Liver (tissue), 3 donors: ENCODE measurements around the gene WFS1.

ENCODE experiments used
- ATF3 ChIP-seq: IDR thresholded peaks from 2 replicates; pipeline ENCODE4 v1.6.1; 2016; ENCODE audit warnings: antibody characterized with exemption
- CTCF ChIP-seq: fragments of 150-350 bp; IDR thresholded peaks from 2 replicates; pipeline ENCODE4 v1.5.1; 2017; ENCODE audit warnings: improper control_type of control experiment, low read depth, low read length; ENCODE audit not compliant: missing input control
- HNF4A ChIP-seq, 2 donors: conservative IDR thresholded peaks; 2 replicates each; pipeline ENCODE4 v1.6.1; 2016; ENCODE audit warnings: antibody characterized with exemption in 2 of 2, mild to moderate bottlenecking in 2 of 2
- JUND ChIP-seq, 2 donors: IDR thresholded peaks; 2 replicates each; pipeline ENCODE4 v1.6.1; 2016; ENCODE audit warnings: antibody characterized with exemption in 2 of 2
- RAD21 ChIP-seq, 2 donors: IDR thresholded peaks; 2 replicates each; pipeline ENCODE4 v1.6.1; 2016; ENCODE audit warnings: antibody characterized with exemption in 2 of 2, mild to moderate bottlenecking in 2 of 2
- REST ChIP-seq: IDR thresholded peaks from 2 replicates; pipeline ENCODE4 v1.6.1; 2016; ENCODE audit warnings: antibody characterized with exemption, mild to moderate bottlenecking
- RXRA ChIP-seq, 2 donors: IDR thresholded peaks; 2 replicates each; pipeline ENCODE4 v1.6.1; 2017 to 2018; ENCODE audit warnings: antibody characterized with exemption in 2 of 2, mild to moderate bottlenecking in 1 of 2
- SP1 ChIP-seq: IDR thresholded peaks from 2 replicates; pipeline ENCODE4 v1.6.1; 2018; ENCODE audit warnings: antibody characterized with exemption, mild to moderate bottlenecking
- TAF1 ChIP-seq: conservative IDR thresholded peaks from 2 replicates; pipeline ENCODE4 v1.6.1; 2016; ENCODE audit warnings: antibody characterized with exemption, mild to moderate bottlenecking
- YY1 ChIP-seq: IDR thresholded peaks from 2 replicates; pipeline ENCODE4 v1.6.1; 2016; ENCODE audit warnings: antibody characterized with exemption, mild to moderate bottlenecking
- TF ChIP-seq, protein P1 (sequence below): IDR thresholded peaks from 2 replicates; pipeline ENCODE4 v1.6.1; 2016; ENCODE audit warnings: antibody characterized with exemption
- donor health status: healthy.
- donor health status: healthy.

DNA sequence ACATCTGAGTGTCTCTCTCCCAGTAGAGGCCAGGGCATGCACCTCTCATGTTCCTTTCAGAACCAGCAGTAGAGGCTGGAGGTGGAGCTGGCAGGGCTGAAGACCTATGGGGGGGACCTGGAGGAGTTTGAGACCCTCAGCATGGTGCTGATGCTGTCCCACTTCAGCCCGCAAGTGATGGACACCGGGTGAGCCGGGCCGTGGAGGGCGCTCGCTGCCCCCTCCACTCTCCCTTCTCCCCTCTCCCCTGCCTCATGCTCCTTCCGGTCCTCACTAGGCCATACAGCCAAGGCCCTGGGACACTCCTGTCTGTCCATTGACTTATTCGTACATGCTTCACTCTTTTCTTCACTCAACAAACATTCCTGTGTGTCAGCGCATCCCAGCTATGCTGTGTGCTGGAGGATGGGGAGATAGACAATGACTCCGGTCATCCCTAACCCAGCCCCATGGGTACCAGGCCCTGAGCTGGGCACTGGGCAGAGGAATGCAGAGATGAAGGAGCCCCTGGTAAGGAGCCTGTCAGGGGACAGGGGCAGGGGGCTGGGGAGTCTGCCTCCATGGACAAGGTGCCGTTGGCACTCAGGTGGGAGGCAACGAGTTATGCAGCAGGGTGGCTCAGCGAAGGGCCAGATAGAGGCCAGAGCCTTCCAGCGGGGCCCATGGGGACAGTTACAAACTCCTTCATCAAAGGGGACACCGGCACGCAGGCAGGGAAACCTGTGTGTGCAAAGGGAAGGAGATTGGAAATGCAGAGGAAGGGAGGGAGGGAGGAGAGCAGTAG is 28.4 kb upstream of the WFS1 start:
- TF ChIP-seq REST (no peak), CTCF (no peak), TAF1 (no peak), SP1 (no peak), ATF3 (no peak), JUND (IDR thresholded peaks at IDR 0.05) (no peak), RAD21 (IDR thresholded peaks at IDR 0.05) (no peak), YY1 (no peak), HNF4A (conservative IDR thresholded peaks at IDR 0.05) (no peak), RXRA (IDR thresholded peaks at IDR 0.05) (no peak)
- TF ChIP-seq, protein P1, sequence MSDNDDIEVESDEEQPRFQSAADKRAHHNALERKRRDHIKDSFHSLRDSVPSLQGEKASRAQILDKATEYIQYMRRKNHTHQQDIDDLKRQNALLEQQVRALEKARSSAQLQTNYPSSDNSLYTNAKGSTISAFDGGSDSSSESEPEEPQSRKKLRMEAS, result no peak
